ENCODE measurements around the gene GALK2. TPM values are rescaled to one million over a fixed set of nuclear protein-coding genes. Genes with fewer than 3 reads are reported as not detected.

GALK2 gene
- total RNA-seq, 2 donors from 2014 or later, result 21.5 to 35.6 TPM

DNA sequence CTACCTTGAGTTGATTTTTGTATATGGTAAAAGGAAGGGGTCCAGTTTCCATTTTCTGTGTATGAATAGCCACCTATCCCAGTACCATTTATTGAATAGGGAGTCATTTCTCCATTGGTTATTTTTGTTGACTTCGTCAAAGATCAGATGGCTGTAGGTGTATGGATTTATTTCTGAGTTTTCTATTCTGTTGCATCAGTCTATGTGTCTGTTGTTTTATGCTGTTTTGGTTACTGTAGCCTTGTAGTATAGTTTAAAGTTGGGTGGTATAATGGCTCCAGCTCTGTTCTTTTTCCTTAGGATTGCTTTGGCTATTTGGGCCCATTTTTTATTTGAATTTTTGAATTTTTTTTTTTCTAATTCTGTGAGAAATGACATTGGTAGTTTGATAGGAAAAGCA lies 127.5 kb downstream of the GALK2 start:
- intact Hi-C loops (cut with DNase I), result no loop called here
- ATAC-seq, result no peak

DNA sequence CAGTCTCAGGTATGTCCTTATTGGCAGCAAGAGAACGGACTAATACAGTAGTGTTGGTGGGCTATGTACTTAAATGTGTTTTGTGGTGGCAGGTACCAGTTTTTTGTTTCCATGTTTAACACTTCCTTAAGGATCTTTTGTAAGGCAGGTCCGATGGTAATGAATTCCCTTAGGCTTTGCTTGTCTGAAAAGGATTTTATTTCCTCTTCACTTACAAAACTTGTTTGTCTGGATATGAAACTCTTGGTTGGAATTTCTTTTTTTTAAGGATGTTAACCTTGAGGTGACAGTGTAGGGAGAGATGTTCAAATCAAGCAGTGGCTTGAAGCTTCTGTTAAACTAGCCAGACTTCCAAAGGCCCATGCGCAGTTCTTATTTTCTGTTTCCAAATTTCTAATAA lies 130.8 kb downstream of the GALK2 start:
- no peaks in the 10 kb centered on the region for H3K27me3 ChIP-seq
- no peaks in the 10 kb centered on the region for H3K9me3 ChIP-seq
- H3K27ac ChIP-seq, result no peak overlapping the region
- H3K36me3 ChIP-seq (replicated peaks in 1 of 2; ENCODE audit: insufficient read depth in 1 of 2, low read depth in 2 of 2), result no peaks in the 10 kb centered on the region
- intact Hi-C loops (cut with DNase I), result no loop called here
- no peak overlapping the region for H3K4me3 ChIP-seq
- 97 to 98% methylated on average over 3 of the region's 3 CpGs for WGBS, 2 donors
- no peaks in the 10 kb centered on the region for H3K4me1 ChIP-seq
- TF ChIP-seq, protein P1, sequence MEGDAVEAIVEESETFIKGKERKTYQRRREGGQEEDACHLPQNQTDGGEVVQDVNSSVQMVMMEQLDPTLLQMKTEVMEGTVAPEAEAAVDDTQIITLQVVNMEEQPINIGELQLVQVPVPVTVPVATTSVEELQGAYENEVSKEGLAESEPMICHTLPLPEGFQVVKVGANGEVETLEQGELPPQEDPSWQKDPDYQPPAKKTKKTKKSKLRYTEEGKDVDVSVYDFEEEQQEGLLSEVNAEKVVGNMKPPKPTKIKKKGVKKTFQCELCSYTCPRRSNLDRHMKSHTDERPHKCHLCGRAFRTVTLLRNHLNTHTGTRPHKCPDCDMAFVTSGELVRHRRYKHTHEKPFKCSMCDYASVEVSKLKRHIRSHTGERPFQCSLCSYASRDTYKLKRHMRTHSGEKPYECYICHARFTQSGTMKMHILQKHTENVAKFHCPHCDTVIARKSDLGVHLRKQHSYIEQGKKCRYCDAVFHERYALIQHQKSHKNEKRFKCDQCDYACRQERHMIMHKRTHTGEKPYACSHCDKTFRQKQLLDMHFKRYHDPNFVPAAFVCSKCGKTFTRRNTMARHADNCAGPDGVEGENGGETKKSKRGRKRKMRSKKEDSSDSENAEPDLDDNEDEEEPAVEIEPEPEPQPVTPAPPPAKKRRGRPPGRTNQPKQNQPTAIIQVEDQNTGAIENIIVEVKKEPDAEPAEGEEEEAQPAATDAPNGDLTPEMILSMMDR (IDR thresholded peaks at IDR 0.05), result no peak
- no peak for DNase-seq
- ATAC-seq, result no peak

More for the DNA sequence above, 127.5 kb downstream of the GALK2 start:
- TF ChIP-seq, protein P1 (IDR thresholded peaks at IDR 0.05), result no peak
- TF ChIP-seq POLR2A (IDR thresholded peaks at IDR 0.05), result no peak
- H3K27ac ChIP-seq, result no peak overlapping the region
- DNase-seq, result no peak
- H3K4me1 ChIP-seq, result no peaks in the 10 kb centered on the region
- no peaks in the 10 kb centered on the region for H3K27me3 ChIP-seq
- no peaks in the 10 kb centered on the region for H3K36me3 ChIP-seq (replicated peaks in 1 of 2; ENCODE audit: insufficient read depth in 1 of 2, low read depth in 2 of 2)
- no peak overlapping the region for H3K4me3 ChIP-seq
- 97 to 100% methylated on average over 1 of the region's 1 CpG for WGBS, 2 donors
- no peaks in the 10 kb centered on the region for H3K9me3 ChIP-seq

DNA sequence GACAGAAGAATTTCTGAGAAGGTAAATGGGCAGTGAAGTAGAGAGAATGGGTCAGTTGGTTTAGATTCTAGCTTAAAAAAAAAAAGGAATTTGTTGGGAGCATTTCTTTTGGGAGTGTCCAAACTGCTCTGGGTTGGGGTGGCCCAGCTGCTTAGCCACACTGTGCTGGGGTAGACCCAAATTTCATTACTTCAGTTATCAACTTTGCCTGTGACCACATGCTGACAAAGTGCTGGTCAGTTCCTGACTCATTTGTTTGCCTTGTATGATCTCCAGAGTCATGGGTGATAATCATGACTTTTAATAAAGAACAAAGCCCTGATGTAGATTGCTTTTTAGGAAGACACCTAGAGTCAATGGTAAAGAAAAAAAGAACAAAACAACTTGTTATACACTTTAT lies 131.5 kb downstream of the GALK2 start:
- H3K27ac ChIP-seq, result no peak overlapping the region
- TF ChIP-seq POLR2A (IDR thresholded peaks at IDR 0.05), result no peak
- TF ChIP-seq, protein P1 (IDR thresholded peaks at IDR 0.05), result no peak
- no peaks in the 10 kb centered on the region for H3K27me3 ChIP-seq
- no peaks in the 10 kb centered on the region for H3K4me1 ChIP-seq
- ATAC-seq, result no peak
- DNase-seq, result no peak
- no peaks in the 10 kb centered on the region for H3K36me3 ChIP-seq (replicated peaks in 1 of 2; ENCODE audit: insufficient read depth in 1 of 2, low read depth in 2 of 2)
- H3K9me3 ChIP-seq, result no peaks in the 10 kb centered on the region
- no peak overlapping the region for H3K4me3 ChIP-seq
- intact Hi-C loops (cut with DNase I), result no loop called here

DNA sequence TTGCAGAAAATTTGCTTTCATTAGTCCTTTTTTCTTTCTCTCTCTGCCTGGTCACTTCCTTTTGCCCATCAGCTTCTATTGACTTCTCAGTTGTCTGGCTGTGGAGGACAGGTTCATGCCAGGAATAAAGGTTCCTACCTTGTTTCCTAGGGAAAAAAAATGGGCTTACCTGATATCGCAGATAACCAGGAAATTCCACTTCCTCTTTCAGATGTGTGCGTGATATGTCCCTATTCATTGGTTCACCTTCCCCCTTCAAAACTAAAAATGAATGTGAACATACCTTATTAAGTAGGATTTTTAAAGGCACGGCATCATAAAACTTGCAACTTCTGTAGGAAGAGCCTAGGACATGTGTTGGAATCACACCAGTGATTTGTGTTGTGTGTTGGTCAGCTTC lies 133.0 kb downstream of the GALK2 start:
- no peak for DNase-seq
- 89 to 96% methylated on average over 3 of the region's 3 CpGs for WGBS, 2 donors
- Histone ChIP-seq H3K4me1 (no peaks in the 10 kb centered on the region), H3K4me3 (no peak overlapping the region), H3K9me3 (no peaks in the 10 kb centered on the region), H3K27ac (no peak overlapping the region), H3K36me3 (replicated peaks in 1 of 2; ENCODE audit: insufficient read depth in 1 of 2, low read depth in 2 of 2) (no peaks in the 10 kb centered on the region), H3K27me3 (no peaks in the 10 kb centered on the region)
- intact Hi-C loops (cut with DNase I), result no loop called here
- TF ChIP-seq, protein P1 (IDR thresholded peaks at IDR 0.05), result no peak
- no peak for TF ChIP-seq POLR2A (IDR thresholded peaks at IDR 0.05)
- ATAC-seq, result no peak

DNA sequence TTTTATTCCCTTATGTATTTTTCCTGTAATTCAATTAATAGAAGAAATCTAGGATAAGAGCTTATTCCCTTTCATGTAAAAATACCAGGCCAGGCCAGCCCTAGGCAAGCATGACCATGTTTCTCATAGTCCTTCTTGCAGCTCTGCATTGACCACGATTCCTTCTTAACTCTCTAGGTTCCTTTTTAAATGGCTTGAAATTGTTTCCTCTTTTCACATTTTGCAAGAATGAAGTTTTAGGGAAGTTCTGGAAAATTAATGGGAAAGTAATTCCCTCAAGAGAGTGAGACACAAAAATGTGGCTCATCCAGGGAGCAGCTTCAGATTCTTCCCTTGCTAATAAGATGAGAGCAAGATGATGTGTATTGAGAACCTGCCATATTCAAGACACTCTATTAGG lies 136.5 kb downstream of the GALK2 start:
- H3K9me3 ChIP-seq, result no peaks in the 10 kb centered on the region
- H3K36me3 ChIP-seq (replicated peaks in 1 of 2; ENCODE audit: insufficient read depth in 1 of 2, low read depth in 2 of 2), result no peaks in the 10 kb centered on the region
- DNase-seq (no peak), ATAC-seq (no peak)
- no peaks in the 10 kb centered on the region for H3K4me1 ChIP-seq
- no peak overlapping the region for H3K4me3 ChIP-seq
- 73 to 88% methylated on average over 1 of the region's 1 CpG for WGBS, 2 donors
- TF ChIP-seq POLR2A (IDR thresholded peaks at IDR 0.05), result no peak
- TF ChIP-seq, protein P1 (IDR thresholded peaks at IDR 0.05), result no peak
- H3K27me3 ChIP-seq, result no peaks in the 10 kb centered on the region
- no peak overlapping the region for H3K27ac ChIP-seq
- intact Hi-C loops (cut with DNase I), result no loop called here

Data from body of pancreas (tissue), 4 donors.